GM21367 (cell line): ENCODE data around the gene MECP2.

Experiments
- ATAC-seq: cut with Tn5 transposase; IDR thresholded peaks from one replicate; pipeline ENCODE4 v1.9.1; 2021; ENCODE audit not compliant: unreplicated experiment

Gene MECP2

DNA sequence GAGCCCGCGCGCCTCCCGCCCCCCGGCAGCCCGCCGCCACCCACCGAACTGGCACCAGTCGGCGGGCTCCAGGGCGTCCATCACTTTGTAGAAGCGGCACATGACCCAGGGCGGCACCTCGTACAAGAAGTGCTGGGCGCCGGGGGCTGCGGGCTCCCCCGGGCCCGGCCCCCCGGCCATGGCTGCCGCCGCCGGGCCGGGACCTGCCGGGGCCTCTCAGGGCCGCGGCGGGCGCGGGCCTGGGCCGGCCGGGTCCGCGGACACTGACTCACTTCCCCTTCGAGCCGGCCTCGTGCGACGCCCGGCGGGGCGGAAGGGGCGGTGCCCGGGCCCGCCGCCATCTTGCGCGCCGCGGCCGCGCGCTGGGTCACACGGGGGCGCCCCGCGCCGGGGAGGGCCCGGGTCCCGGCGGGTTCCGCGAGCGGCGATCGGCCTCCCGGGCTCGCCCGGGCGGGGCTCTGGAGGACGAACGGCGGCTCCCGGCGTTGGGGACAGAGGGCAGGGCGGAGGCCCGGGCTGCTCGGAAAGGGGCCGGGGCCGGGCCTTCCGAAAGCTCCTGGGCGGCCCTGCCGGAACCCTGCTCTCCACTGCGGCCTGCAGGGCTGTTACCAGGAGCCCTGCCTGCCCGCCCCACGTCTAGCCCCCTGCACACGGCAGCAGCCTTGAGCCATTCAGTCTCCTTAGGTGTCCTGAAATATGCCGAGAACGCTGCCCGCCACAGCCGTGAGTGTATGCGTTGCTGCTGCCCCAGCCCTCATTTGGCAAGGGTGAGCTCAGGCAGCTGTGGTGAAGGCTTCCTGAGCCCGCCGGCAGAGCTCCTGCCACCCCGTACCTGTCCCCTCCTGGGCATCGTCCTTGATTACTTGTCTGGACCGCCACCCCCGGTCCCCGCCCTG, 77.6 kb downstream of the MECP2 start, which contains the start of gene IRAK1:
Gene IRAK1 (minus strand): TSS at position 270 of the 896 bp plus-strand sequence. CDS start 90 bp downstream, at position 180.
- peak; percentile 62 for ATAC-seq

DNA sequence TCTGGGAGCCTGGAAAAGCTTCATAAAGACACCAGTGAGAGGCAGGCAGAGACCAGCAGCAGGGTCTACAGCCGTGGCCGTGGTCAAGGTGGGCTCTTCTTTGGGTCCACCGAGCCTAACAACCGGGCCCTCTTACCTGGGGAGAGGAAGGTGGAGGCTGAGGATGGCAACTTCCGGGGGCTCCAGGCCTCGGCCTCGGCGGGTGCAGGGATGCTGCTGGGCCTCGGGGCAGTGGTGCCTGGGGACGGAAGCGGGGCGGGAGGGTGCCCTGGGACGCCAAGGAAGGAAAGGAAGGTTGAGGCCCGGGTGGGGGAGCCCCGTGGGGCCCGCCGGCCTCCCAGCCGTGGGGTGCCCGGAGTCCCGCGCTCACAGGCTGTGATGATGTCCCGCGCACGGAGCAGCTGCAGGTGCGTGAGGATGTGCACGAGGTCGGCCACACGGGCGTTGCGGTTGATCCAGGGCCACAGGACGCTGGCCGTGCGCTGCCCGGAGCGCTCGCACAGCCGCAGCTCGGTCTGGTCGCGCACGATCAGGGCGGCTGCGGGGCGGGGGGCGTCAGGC, 78.4 kb downstream of the MECP2 start:
- ATAC-seq: peak; percentile 17

DNA sequence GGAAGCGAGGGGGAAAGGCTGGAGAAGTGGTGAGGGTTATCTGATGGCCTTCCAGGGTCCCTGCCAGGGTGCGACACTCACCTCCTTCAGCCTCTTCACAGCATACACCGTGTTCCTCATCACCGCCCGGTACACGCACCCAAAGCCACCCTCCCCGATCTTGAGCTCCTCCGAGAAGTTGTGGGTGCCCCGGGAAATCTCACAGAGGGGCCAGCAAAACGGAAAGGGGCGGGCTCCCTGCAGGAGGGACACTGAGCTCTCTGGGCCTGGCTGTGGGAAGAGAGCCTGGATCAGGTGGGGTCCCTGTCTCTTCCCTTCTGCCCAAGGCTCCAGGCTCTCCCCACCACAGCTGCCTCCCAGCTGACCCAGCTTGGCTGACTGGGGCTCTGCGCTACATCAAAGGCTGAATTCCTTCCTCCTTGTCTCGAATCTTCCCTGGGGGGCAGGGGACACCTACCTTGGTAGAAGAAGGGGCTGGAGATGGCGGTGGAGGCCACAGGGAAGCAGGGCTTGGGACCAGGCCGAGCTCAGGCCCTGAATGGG, 78.9 kb downstream of the MECP2 start:
- ATAC-seq: no peak

DNA sequence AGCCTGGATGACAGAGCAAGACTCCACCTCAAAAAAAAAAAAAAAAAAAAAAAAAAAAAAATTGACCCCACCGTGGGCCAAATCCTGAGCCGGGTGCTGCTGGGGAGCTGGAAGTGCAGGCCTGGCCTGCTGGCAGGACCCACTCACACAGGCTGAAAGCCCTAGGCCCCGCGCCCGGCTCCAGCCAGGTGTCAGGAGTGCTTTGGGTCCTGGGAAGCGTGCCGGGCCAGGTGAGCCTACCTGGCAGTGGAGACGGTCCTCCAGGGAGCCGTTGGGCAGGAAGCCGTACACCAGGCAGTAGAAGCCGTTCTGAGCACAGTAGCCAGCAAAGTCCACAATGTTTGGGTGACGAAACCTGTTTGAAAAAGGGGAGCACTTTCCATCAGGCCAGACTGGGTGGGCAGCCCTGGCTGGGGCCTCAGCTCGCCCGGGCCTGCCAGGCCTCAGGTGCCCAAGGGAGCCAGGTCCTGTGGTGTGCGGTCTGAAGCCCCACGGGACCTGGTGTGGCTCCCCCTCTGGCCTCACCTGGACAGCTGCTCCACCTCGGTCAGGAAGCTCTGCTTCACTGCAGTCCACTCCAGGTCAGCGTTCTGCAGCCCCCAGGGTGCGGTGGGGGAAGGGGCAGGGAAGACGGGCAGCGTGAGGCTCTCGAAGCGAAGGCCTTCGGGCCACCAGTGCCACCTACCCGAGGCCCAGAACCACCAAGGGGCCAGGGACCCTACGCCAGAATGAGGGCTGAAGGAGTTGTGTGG, 79.6 kb downstream of the MECP2 start:
- no peak for ATAC-seq

DNA sequence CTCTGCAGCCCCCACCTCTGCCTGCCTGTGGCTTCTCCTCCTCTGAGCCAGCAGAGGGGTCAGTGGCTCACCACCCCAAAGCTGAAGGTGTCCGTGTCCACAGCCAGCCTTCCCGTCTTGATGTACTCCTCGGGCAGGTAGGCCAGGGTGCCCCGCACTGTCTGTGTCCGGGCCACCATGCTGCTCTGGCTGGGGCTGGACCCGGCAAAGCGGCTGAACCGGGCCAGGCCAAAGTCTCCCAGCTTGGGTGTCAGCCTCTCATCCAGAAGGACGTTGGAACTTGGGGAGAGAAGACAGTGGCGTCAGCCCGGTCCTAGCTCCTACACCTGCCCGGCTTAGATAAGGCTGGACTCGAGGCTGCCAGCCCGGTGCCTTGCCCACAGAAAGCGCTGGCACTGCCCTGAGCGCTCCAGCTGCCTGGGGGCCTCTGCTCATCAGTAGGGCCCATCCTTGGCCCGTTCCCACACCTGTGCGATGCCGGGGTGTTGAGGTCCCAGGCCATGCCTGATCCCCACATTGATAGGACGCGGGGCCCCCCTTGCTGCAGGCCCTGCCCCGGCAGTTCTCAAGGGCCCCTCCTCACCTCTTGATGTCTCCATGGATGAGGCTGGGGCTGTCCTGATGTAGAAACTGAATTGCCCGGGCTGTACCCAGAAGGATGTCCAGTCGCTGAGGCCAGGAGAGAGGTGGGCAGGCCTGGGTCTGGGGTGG, 81.0 kb downstream of the MECP2 start:
- ATAC-seq: no peak

DNA sequence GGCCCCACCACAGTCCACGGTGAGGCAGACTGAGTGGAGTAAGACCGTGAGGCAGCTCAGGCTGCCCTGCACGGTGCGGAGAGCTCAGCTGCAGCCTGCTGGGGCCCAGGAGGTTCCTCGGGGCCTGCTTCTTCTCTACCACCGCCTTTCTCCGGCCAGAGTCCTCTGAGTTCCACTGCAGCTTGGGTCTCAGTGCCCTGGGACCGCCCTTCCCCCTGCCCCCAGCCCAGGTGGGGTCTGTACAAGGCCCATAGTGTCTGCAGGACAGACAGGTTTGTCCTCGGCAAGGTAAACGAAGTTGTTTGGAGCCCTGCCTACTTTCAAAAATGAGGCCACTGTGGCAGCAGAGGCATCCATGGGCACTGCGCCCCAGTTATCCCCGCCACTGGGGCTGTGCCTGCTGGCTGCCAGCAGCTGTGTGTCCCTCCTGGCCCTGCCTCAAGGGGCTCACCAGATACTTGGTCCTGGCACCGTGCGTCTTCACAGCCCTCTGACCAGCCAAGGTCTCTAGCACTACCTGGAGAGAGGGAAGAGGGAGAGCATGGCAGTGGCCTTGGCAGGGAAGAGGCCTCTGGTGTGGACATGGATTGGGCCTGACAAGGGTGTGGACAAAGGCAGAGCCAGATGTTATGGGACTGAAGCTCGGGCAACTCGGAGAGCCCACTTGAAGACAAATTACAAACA, 81.8 kb downstream of the MECP2 start:
- ATAC-seq: no peak

DNA sequence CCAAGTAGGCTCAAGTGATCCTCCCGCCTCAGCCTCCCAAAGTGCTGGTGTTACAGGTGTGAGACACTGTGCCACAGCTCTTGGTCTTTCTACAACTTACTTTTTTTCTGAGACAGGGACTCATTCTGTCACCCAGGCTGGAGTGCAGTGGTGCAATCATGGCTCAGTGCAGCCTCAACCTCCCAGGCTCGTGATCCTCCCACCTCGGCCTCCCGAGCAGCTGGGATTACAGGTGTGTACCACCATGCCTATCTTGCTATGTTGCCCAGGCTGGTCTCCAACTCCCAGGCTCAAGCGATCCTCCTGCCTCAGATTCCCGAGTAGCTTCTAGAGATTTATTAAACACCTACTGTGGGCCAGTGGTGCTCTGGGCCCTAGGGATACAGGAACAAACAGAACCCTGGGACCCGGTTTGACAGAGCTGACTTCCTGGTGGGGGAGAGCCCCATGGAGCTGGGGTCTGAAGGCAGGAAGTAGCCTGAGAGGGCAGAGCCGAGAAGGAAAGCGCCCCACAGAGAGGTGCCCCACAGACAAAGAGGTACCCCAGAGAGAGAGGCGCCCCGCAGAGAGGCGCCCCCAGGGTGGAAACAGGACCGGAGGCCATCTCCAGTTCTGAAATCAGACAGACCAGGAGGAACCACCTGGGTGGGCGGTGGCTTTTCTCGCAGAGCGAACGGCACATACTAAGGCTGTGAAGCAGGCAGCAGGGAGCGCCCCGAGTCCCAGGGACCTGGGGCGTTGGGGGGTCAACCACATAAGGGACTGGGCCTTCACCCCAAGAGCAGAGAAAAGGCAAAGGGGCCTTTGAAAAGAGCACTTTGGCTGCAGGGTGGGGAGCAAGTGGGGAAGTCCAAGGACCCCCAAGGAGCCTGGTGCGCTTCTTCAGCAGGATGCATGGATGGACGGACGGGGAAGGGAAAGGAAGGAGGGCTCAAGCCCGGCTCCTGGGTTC, 82.8 kb downstream of the MECP2 start:
- no peak for ATAC-seq

DNA sequence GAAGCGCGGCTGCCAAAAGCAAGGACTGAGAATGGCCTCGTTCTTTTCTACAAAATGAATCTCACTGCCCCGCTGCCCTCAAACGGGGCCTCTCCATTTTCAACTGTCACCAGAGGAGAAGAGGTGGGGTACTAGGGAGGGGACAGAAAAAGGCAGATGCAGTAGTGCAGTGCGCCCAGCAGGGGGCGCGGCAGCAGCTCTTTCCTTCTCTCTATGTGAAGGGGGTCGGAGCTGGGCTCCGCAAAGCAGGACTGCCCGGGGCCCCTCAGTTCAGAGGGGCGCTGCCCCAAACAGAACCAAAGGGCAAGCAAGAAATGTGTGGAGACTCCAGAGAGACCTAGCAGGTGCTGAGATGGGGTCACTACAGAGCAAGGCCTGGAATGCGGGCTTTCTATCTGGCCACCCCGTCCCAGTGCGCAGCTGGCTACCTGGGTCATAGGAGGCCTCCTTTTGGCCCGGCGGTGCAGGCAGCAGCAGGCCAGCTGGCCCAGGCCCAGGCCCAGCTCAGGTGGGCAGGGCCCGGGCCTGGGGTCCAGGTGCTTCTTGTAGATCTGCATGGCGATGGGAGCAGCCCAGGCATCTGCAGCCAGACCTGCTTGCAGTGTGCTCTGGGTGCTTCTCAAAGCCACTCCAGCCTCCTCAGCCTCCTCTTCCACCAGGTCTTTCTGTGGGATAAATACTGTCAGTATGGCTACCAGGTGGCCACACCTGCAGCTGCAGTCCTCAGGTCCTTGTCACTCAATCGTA, 83.7 kb downstream of the MECP2 start:
- ATAC-seq: no peak

DNA sequence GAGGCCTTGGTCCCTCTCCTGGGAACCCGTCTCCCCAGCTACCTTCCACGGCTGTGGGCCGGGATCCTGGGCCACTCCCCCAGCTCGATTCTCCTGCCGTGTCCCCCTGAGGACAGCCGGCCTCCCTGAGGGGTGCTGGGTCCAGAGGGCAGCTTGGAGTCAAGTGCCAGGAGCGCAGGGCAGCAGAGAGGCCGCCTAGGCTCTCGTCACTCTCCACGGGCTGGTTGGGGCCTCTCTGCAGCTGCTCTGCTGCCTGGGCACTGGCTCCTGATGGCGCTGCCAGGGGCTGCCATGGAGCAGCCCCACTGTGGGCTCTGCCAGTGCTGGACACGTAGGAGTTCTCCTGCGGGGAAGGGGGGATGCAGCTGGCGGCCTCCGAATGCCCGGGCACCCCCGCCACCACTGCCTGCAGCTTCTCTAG, 84.5 kb downstream of the MECP2 start:
- no peak for ATAC-seq

DNA sequence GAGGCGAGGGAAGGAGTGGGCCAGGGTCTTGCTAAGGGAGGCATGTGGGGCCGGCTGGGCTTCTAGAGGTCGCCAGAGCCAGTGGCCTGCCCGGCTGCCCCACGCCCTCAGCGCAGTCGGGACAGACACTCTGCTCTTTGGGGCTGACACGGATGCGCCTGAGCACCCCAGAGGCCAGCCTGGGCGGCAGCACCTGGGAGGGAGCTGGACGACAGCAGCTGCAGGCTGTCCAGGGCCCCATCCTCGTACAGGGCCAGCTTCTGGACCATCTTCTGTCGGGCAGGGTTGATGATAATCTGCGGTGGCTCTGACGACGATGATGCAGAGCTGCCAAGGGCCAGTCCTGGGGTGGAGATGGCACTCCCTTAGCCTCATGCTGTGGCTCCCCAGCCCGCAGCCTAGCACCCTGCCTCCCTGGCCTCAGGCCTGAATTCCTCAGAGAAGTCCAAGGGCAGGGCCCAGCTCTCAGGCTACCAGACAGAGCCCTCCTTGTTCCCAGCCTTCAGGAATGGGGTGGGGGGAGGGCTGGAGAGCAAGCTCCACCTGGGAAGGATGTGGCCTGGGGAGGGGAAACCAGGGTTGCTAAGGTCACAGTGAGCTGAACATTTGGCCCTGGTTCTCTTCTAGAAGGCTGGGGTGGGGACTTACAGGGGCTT, 85.1 kb downstream of the MECP2 start:
- ATAC-seq: no peak

DNA sequence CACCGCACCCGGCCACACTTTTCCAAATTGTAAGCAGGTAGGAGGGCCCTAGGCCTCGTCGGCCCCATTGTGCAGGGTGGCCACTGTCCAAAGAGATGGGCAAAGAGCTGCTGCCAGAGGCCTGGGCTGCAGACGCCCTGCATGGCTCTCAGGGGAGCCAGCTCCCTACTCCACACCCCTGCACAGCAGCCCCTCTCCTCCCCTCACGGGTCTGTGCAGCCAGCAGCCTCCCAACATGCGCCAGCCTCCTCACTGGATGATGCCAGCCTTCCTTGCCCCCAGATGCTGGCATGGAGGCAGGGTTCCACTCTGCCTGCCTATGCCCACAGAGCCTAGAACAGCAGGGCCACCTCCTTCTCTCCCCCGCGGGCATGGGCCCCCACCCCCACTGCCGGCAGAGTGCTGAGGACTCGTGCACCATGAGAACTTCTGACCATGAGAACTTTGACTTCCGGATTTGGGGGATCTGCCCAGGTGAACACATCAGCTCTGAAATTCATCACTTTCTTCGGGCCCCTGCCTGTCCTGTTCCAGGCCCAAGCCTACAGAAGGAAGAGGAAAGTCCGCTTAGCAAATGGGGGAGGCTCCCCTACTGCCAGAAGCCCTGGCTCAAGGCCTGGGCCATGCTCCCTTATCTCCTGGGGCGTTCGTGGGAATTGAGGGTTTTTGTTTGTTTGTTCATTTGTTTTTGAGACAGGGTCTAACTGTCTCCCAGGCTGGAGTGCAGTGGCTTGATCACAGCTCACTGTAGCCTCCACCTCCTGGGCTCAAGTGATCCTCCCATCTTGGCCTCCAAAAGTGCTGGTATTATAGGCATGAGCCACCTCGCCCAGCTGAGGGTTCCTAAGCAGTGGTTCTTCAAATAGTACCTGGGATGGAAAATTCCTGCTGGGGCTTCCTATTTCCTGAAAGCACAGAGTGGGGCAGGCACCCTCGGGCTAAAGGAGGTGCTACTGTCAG, 85.9 kb downstream of the MECP2 start:
- ATAC-seq: no peak

DNA sequence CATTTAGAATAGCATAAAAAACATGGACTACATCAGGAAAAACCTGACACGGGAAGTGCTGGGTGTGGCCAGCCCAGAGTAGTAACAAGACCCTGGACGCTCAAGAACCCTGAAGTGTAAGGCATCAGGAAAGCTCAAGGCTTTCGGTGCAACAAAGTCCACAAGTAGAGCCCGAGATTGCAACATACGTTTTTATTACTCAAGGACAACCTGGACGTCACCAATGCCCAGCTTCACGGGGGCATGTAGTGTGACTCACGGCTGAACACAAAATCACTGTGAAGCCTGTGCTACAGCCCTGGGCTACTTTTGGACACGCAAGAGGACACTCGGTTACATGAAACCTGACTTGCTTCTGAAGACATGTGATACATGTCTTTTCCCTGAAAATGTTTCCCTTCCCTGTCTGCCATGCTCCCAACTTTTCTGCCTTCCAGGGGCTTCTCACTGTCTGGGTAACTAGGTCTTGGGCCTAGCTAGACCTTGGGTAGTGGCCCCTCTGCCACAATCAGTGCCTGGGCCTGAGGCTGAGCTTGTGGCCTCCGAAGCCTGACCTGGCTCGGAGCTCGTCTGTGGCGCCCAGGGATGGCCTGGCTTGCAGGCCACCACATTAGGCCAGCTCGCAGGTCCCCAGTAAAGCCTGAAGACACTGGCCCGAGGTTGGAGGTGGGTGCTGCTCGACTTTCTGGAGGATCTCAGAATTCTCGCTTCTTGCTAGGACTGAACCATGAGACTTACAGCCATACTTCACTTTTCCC, 87.0 kb downstream of the MECP2 start:
- no peak for ATAC-seq

DNA sequence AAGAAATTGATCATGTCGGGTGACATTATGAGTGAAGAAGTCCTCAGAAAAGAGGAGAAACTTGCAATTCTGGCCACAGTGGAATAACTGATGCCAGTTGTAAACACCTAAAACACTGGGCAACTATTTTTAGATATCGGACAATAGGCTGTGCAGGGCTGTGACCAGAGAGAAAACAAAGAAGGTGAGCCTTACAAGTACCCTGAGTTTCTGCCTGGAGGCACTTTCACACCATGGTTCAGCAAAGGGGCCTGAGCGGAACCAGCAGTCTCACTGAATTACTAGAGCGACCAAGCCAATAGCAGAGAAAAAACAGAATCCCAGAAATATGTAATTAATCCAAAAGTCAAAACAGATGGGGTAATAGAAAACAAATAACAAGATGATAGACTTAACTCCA, 89.0 kb downstream of the MECP2 start:
- no peak for ATAC-seq

DNA sequence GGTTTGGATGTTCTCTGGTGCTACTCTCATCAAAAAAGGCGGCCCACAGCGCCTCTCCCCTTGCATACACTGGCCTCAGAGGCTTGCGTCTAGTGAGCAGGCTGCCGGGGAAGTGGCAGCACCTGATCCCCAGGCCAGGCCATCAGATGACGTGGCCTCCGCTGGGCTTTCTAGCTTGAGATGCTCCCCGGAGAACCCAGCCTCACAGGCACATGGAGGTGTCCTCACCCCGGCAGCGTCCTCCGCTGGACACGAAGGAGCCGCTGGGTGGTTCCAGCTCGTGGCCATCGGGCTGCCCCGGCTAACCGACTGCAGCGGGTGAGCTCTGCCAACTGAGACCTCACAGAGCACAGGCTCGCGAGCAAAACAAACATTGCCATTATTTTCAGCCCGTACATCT, 90.6 kb downstream of the MECP2 start:
- no peak for ATAC-seq

DNA sequence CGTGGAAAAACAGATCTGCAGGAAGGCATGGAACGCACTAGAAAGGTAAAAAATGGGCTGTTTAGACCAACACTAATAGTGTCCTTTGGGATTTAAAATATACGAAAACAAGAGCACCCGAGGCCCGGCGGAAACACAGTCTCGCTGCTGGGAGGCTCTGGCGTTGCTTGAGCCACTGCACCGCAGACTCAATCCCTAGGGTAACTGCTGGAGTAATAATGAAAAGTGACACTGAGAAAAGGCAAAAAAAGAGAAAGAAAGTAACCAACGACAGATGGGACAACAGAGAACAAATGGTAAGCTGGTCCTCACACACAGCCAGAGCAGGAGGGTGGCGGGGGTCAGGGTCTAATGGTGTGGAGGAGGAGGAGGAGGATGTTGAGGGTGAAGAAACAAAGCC, 93.2 kb downstream of the MECP2 start:
- ATAC-seq: no peak

DNA sequence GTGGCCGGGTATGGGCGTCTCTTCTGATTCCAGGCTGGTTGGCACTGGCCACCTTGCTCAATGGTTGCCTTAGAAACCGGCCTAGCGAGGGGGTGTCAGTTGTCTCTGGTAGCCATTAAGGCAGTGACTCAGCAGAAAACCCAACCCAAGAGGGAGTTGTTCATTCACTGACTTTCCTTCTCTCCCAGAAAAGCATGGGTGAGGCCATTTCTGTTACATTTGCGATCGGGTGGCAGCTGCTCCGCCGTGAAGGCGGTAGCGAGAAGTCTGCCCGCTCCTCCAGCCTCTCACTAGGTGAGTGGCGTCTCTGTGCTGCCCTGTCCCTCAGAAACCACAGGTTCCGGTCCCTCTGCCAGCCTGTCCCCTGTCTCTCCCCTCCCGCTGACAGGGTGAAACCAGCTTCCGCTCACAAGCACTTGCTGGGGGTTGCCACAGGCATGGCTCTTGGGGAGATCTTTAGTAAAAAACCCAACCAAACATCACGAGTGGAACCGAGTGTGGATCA, 95.2 kb downstream of the MECP2 start:
- ATAC-seq: no peak
